GM12874 (cell line): ENCODE data around the gene ZNF576.

ENCODE experiments used
- CTCF ChIP-seq: IDR thresholded peaks from 2 replicates; pipeline ENCODE4 v1.5.1; 2011; ENCODE audit warnings: low read depth, mild to moderate bottlenecking, control low read depth, low read length, moderate library complexity; ENCODE audit not compliant: insufficient read depth

Gene ZNF576

GRCh38 chr19:43610493-43610892, 14.1 kb downstream of the ZNF576 start:
- TF ChIP-seq CTCF: no peak

- TF ChIP-seq CTCF: no peak
These were observed 15.4 kb downstream of the ZNF576 start, which contains the start of gene SRRM5 for GRCh38 chr19:43611788-43612187. Gene SRRM5 (plus strand): TSS chr19:43612088. CDS start chr19:43612122, 34 bp downstream.

GRCh38 chr19:43612374-43612773, 16.0 kb downstream of the ZNF576 start:
- TF ChIP-seq CTCF: no peak

GRCh38 chr19:43616306-43616705, 19.9 kb downstream of the ZNF576 start:
- TF ChIP-seq CTCF: no peak

GRCh38 chr19:43616954-43617353, 20.6 kb downstream of the ZNF576 start:
- no peak for TF ChIP-seq CTCF

GRCh38 chr19:43618921-43619261, 22.5 kb downstream of the ZNF576 start:
- no peak for TF ChIP-seq CTCF

- TF ChIP-seq CTCF: no peak
These were observed 23.1 kb downstream of the ZNF576 start, which contains the start of gene ZNF428 for GRCh38 chr19:43619262-43620060. Gene ZNF428 (minus strand): TSS chr19:43619629. CDS start chr19:43614304, 5,325 bp downstream.
